ENCODE measurements around the gene SLC9A3. TPM values are rescaled to one million over a fixed set of nuclear protein-coding genes. Genes with fewer than 3 reads are reported as not detected.

SLC9A3 gene
- total RNA-seq, 1 experiment from 2014 or later, result 1.5 TPM

DNA sequence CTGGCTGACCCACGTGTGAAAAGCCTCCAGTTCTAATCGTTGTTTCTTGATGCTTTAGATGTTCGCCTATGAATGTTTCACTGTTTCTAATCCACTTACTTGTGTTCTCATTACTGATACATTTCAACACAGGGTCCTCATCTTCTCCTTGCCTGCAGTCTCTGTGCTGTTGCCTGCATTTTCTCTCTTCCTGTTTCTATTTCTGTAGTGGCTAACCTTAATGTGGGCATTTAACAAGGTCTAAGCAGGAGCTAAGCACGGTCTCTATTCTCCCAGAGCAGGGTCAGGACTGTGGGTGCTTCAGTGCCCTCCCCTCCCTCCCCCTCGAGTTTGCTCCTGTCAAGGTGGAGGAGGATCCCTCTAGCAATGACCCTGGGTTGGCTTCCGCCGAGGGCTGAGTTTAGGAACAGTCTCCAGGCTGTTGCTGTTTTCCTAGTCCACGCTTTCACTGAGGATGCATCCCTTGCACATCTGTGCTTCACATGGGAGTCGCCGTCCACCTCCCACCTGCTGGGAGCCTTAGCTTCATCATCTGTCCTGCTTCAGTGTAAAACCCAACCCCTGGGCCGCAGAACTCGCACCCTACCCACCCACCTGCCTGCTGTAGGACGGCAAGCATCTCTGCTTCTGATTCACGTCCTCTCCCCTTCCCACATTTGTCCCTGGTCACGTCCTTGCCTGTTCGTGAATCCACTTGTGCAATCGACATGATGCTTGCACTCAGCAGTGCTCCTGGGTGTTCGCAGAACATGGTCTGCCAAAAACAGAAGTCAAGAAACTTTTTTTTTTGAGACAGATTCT, 83.6 kb downstream of the SLC9A3 start:
- H3K27me3 ChIP-seq (ENCODE audit: insufficient read depth, low read length), result no peaks in the 10 kb centered on the region
- ChIA-PET POLR2A (no interaction called here), CTCF (interaction anchor here (1.4 kb wide), 1 partner anchor 27 kb away, joined by 3 read pairs; no protein-coding TSS in a partner anchor), RAD21 (ENCODE audit: low non-redundant PET in 1 of 2, low total read pairs in 2 of 2, uncharacterized antibody in 2 of 2, unreplicated experiment in 2 of 2) (no interaction called here)
- peaks cover 12 to 22% of the 10 kb centered on the region in 2 experiments for H3K4me1 ChIP-seq (ENCODE audit: control insufficient read depth in 1 of 2, insufficient read depth in 2 of 2, low read length in 2 of 2)
- no peak overlapping the region for H3K27ac ChIP-seq (ENCODE audit: low read depth, low read length)
- no TSS peak for BruUV-seq (replicated peaks)
- H3K36me3 ChIP-seq (ENCODE audit: control insufficient read depth in 1 of 2, insufficient read depth in 2 of 2, low read length in 2 of 2), result no peaks in the 10 kb centered on the region
- no peaks in the 10 kb centered on the region for H3K9me2 ChIP-seq (ENCODE audit: insufficient read depth)
- H3K4me2 ChIP-seq (ENCODE audit: low read length), result no peak overlapping the region
- intact Hi-C loops (cut with micrococcal nuclease), result loop anchor here (10.0 kb wide), 2 partner anchors 464 to 724 kb away; no protein-coding TSS in a partner anchor
- TF ChIP-seq CBX3 (IDR thresholded peaks at IDR 0.05; ENCODE audit: low read depth), result no peak
- TF ChIP-seq, protein P1, sequence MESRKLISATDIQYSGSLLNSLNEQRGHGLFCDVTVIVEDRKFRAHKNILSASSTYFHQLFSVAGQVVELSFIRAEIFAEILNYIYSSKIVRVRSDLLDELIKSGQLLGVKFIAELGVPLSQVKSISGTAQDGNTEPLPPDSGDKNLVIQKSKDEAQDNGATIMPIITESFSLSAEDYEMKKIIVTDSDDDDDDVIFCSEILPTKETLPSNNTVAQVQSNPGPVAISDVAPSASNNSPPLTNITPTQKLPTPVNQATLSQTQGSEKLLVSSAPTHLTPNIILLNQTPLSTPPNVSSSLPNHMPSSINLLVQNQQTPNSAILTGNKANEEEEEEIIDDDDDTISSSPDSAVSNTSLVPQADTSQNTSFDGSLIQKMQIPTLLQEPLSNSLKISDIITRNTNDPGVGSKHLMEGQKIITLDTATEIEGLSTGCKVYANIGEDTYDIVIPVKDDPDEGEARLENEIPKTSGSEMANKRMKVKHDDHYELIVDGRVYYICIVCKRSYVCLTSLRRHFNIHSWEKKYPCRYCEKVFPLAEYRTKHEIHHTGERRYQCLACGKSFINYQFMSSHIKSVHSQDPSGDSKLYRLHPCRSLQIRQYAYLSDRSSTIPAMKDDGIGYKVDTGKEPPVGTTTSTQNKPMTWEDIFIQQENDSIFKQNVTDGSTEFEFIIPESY (IDR thresholded peaks at IDR 0.05; ENCODE audit: extremely low read depth, insufficient replicate concordance, low read length), result no peak
- TF ChIP-seq, protein P2, sequence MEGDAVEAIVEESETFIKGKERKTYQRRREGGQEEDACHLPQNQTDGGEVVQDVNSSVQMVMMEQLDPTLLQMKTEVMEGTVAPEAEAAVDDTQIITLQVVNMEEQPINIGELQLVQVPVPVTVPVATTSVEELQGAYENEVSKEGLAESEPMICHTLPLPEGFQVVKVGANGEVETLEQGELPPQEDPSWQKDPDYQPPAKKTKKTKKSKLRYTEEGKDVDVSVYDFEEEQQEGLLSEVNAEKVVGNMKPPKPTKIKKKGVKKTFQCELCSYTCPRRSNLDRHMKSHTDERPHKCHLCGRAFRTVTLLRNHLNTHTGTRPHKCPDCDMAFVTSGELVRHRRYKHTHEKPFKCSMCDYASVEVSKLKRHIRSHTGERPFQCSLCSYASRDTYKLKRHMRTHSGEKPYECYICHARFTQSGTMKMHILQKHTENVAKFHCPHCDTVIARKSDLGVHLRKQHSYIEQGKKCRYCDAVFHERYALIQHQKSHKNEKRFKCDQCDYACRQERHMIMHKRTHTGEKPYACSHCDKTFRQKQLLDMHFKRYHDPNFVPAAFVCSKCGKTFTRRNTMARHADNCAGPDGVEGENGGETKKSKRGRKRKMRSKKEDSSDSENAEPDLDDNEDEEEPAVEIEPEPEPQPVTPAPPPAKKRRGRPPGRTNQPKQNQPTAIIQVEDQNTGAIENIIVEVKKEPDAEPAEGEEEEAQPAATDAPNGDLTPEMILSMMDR (IDR thresholded peaks at IDR 0.05 in 2 of 3, conservative IDR thresholded peaks at IDR 0.05 in 1 of 3; ENCODE audit: borderline replicate concordance in 1 of 3, insufficient read depth in 1 of 3, low read depth in 2 of 3, low read length in 2 of 3), result no peak
- no peak for TF ChIP-seq POLR2AphosphoS5 (IDR thresholded peaks at IDR 0.05; ENCODE audit: low read depth, low read length)
- no peak for TF ChIP-seq EZH2phosphoT487 (IDR thresholded peaks at IDR 0.05; ENCODE audit: borderline replicate concordance)
- TF ChIP-seq FOSL1 (IDR thresholded peaks at IDR 0.05; ENCODE audit: low read depth), result no peak
- TF ChIP-seq, protein P3, sequence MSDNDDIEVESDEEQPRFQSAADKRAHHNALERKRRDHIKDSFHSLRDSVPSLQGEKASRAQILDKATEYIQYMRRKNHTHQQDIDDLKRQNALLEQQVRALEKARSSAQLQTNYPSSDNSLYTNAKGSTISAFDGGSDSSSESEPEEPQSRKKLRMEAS (IDR thresholded peaks at IDR 0.05), result no peak
- TF ChIP-seq, protein P4, sequence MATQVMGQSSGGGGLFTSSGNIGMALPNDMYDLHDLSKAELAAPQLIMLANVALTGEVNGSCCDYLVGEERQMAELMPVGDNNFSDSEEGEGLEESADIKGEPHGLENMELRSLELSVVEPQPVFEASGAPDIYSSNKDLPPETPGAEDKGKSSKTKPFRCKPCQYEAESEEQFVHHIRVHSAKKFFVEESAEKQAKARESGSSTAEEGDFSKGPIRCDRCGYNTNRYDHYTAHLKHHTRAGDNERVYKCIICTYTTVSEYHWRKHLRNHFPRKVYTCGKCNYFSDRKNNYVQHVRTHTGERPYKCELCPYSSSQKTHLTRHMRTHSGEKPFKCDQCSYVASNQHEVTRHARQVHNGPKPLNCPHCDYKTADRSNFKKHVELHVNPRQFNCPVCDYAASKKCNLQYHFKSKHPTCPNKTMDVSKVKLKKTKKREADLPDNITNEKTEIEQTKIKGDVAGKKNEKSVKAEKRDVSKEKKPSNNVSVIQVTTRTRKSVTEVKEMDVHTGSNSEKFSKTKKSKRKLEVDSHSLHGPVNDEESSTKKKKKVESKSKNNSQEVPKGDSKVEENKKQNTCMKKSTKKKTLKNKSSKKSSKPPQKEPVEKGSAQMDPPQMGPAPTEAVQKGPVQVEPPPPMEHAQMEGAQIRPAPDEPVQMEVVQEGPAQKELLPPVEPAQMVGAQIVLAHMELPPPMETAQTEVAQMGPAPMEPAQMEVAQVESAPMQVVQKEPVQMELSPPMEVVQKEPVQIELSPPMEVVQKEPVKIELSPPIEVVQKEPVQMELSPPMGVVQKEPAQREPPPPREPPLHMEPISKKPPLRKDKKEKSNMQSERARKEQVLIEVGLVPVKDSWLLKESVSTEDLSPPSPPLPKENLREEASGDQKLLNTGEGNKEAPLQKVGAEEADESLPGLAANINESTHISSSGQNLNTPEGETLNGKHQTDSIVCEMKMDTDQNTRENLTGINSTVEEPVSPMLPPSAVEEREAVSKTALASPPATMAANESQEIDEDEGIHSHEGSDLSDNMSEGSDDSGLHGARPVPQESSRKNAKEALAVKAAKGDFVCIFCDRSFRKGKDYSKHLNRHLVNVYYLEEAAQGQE (IDR thresholded peaks at IDR 0.05; ENCODE audit: low read depth), result no peak
- no peak for TF ChIP-seq ZFX (IDR thresholded peaks at IDR 0.05)
- TF ChIP-seq RAD21 (IDR thresholded peaks at IDR 0.05; ENCODE audit: low read depth), result no peak
- no peak for TF ChIP-seq CEBPB (IDR thresholded peaks at IDR 0.05; ENCODE audit: low read depth)
- TF ChIP-seq, protein P5, sequence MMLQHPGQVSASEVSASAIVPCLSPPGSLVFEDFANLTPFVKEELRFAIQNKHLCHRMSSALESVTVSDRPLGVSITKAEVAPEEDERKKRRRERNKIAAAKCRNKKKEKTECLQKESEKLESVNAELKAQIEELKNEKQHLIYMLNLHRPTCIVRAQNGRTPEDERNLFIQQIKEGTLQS (IDR thresholded peaks at IDR 0.05), result no peak
- no peak for TF ChIP-seq EGR1 (IDR thresholded peaks at IDR 0.05; ENCODE audit: low read depth)
- no peak for TF ChIP-seq EZH2 (IDR thresholded peaks at IDR 0.05)
- TF ChIP-seq TCF7L2 (IDR thresholded peaks at IDR 0.05; ENCODE audit: borderline replicate concordance, extremely low read depth, insufficient read depth, insufficient read length), result no peak
- TF ChIP-seq JUND (IDR thresholded peaks at IDR 0.05), result no peak
- DNase-seq (ENCODE audit: low read depth, low spot score) (no peak), ATAC-seq (no peak)
- 0 out of 2 replicates have a peak, but pooled peaks cover 3% of the 10 kb centered on the region for H4K20me1 ChIP-seq (ENCODE audit: insufficient read depth)
- H3K9ac ChIP-seq (ENCODE audit: low read length), result no peak overlapping the region
- H3K4me3 ChIP-seq (replicated peaks in 1 of 2; ENCODE audit: low read depth in 1 of 2, low read length in 2 of 2), result no peak overlapping the region
- H3K79me2 ChIP-seq (ENCODE audit: insufficient read depth, low read length), result peaks cover 30% of the 10 kb centered on the region
- H3K9me3 ChIP-seq (ENCODE audit: control insufficient read depth in 1 of 2, insufficient read depth in 1 of 2, low read depth in 1 of 2, low read length in 2 of 2), result no peaks in the 10 kb centered on the region
- no peak overlapping the region for H2AFZ ChIP-seq (ENCODE audit: low read depth, low read length, poor library complexity, severe bottlenecking)
